GM23248 (cell line): ENCODE data around the gene MYLIP. TPM values are rescaled to one million over a fixed set of nuclear protein-coding genes. Genes with fewer than 3 reads are reported as not detected.

Source experiments
- DNase-seq: peaks from one replicate; pipeline ENCODE4 v3.0.0-alpha.2; 2015
- H2AFZ ChIP-seq: fragments of 200-600 bp; sonication (generic); 2 replicates; pipeline ENCODE4 v1.6.1; 2016; ENCODE audit warnings: antibody characterized with exemption
- H3F3A ChIP-seq: fragments of 200-600 bp; sonication (generic); 2 replicates; pipeline ENCODE4 v1.6.1; 2016; ENCODE audit warnings: mild to moderate bottlenecking, antibody characterized with exemption, mixed run types; ENCODE audit not compliant: insufficient read depth
- H3K27ac ChIP-seq: fragments of 200-600 bp; sonication (generic); 2 replicates; pipeline ENCODE4 v1.5.1; 2016; ENCODE audit warnings: mild to moderate bottlenecking
- H3K27me3 ChIP-seq: fragments of 200-600 bp; sonication (generic); replicated peaks from 2 replicates; pipeline ENCODE4 v1.6.1; 2016; ENCODE audit warnings: mild to moderate bottlenecking; ENCODE audit not compliant: insufficient read depth
- H3K36me3 ChIP-seq: fragments of 200-600 bp; sonication (generic); 2 replicates; pipeline ENCODE4 v1.6.1; 2016; ENCODE audit warnings: low read depth, mild to moderate bottlenecking
- H3K4me1 ChIP-seq: fragments of 200-600 bp; sonication (generic); 2 replicates; pipeline ENCODE4 v1.6.1; 2016; ENCODE audit warnings: mild to moderate bottlenecking; ENCODE audit not compliant: insufficient read depth
- H3K4me2 ChIP-seq: fragments of 200-600 bp; sonication (generic); one replicate; pipeline ENCODE4 v1.6.1; 2016; ENCODE audit warnings: mild to moderate bottlenecking; ENCODE audit not compliant: unreplicated experiment
- H3K4me3 ChIP-seq: fragments of 200-600 bp; sonication (generic); 2 replicates; pipeline ENCODE4 v1.5.1; 2016; ENCODE audit warnings: mild to moderate bottlenecking
- H3K79me2 ChIP-seq: fragments of 200-600 bp; sonication (generic); 2 replicates; pipeline ENCODE4 v1.6.1; 2016; ENCODE audit warnings: mild to moderate bottlenecking; ENCODE audit not compliant: insufficient read depth
- H3K9ac ChIP-seq: fragments of 200-600 bp; sonication (generic); 2 replicates; pipeline ENCODE4 v1.6.1; 2016; ENCODE audit warnings: mild to moderate bottlenecking
- H3K9me2 ChIP-seq: fragments of 200-600 bp; sonication (generic); 2 replicates; pipeline ENCODE4 v1.6.1; 2016; ENCODE audit warnings: mixed run types, mild to moderate bottlenecking, moderate library complexity; ENCODE audit not compliant: insufficient read depth
- H3K9me3 ChIP-seq: fragments of 200-600 bp; sonication (generic); one replicate; pipeline ENCODE4 v1.6.1; 2017; ENCODE audit warnings: low read depth
- H4K20me1 ChIP-seq: fragments of 200-600 bp; sonication (generic); 2 replicates; pipeline ENCODE4 v1.6.0; 2016; ENCODE audit not compliant: insufficient read depth
- EZH2 ChIP-seq: fragments of 200-600 bp; sonication (generic); IDR thresholded peaks from 2 replicates; pipeline ENCODE4 v1.6.1; 2018; ENCODE audit warnings: antibody characterized with exemption, mild to moderate bottlenecking; ENCODE audit not compliant: insufficient read depth, poor library complexity, severe bottlenecking
- EZH2phosphoT487 ChIP-seq: fragments of 200-600 bp; sonication (generic); IDR thresholded peaks from 2 replicates; pipeline ENCODE4 v1.6.1; 2018; ENCODE audit warnings: antibody characterized with exemption, moderate library complexity, mild to moderate bottlenecking, low read depth; ENCODE audit not compliant: insufficient read depth
- WGBS, 2 experiments: methylation state at CpG; one replicate each; pipeline ENCODE4 v1.1.6; 2015 to 2017; ENCODE audit warnings: low lambda C conversion rate in 2 of 2, low coverage in 1 of 2; ENCODE audit errors: missing lambda C conversion rate in 2 of 2; 5-methylcytosine and 5-hydroxymethylcytosine counted together
- in situ Hi-C: fragments of 300-500 bp; cut with MboI; formaldehyde crosslinking; loops from 2 replicates; pipeline ENCODE4 v1.15.0; 2020
- polyA plus RNA-seq: library from polyadenylated mRNA; unstranded; fragments of >200 nt; fragmentation: Nextera tagmentation; extraction: Ambion mirVana; gene quantifications from 2 replicates; pipeline ENCODE4 v1.2.1, GENCODE V29; 2016
- total RNA-seq: library from RNA; depleted of rRNA; stranded (reverse); fragments of >200 nt; shearing (Covaris generic); gene quantifications from 2 replicates; pipeline ENCODE4 v1.2.3, GENCODE V29; 2014

Gene MYLIP
- total and polyA plus RNA-seq, 2 experiments from 2014 or later: 1.7 to 1.9 TPM

DNA sequence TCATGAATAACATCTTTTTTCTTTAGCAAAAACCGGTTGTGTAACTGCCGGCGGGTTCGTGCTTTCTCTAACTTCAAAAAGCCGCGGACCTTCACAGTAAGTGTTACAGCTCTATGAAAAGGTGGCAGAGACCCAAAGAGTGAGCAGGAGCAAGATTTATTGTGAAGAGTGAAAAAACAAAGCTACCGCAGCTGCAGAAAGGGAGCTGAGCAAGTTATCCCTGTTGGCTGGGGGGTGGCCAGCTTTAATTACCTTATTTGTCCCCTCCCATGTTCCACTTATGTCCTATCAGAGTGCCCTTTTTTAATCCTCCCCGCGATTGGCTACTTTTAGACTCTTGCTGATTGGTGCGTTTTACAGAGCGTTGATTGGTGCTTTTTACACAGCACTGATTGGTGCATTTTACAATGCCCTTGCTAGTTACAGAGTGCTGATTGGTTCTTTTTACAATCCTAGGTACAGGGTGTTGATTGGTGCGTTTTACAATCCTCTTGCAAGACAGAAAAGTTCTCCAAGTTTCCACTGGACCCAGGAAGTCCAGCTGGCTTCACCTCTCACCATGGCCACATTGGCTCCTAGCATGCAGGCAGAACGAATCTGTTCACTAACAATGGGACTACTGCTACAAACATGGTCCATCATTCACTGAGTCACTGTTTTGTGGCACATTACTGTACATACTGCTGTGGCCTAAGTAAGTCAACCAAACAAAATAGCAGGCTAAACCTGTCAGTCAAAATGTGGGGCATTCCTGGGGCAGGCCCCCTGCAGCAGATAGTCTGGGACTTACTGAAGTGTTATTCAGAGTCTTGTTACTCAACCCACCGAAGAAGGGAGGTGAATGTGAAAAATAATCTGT is 52.8 kb downstream of the MYLIP start:
- no peaks in the 10 kb centered on the region for H3K79me2 ChIP-seq
- TF ChIP-seq EZH2 (no peak), EZH2phosphoT487 (no peak)
- no peak overlapping the region for H3K27ac ChIP-seq
- no peaks in the 10 kb centered on the region for H3K9me2 ChIP-seq
- H3F3A ChIP-seq: no peaks in the 10 kb centered on the region
- no peak overlapping the region for H3K4me2 ChIP-seq
- WGBS, 2 experiments: 63 to 72% methylated on average over 14 of the region's 14 CpGs
- H3K9me3 ChIP-seq: no peaks in the 10 kb centered on the region
- H3K27me3 ChIP-seq: peaks cover 28% of the 10 kb centered on the region
- peaks cover 6% of the 10 kb centered on the region for H3K4me1 ChIP-seq
- H2AFZ ChIP-seq: no peak overlapping the region
- no peak overlapping the region for H3K4me3 ChIP-seq
- H4K20me1 ChIP-seq: no peaks in the 10 kb centered on the region
- no peak overlapping the region for H3K9ac ChIP-seq
- H3K36me3 ChIP-seq: no peaks in the 10 kb centered on the region
- no peak for DNase-seq
- in situ Hi-C loops: loop anchor here (10.0 kb wide), 1 partner anchor 497 kb away; no protein-coding TSS in a partner anchor

DNA sequence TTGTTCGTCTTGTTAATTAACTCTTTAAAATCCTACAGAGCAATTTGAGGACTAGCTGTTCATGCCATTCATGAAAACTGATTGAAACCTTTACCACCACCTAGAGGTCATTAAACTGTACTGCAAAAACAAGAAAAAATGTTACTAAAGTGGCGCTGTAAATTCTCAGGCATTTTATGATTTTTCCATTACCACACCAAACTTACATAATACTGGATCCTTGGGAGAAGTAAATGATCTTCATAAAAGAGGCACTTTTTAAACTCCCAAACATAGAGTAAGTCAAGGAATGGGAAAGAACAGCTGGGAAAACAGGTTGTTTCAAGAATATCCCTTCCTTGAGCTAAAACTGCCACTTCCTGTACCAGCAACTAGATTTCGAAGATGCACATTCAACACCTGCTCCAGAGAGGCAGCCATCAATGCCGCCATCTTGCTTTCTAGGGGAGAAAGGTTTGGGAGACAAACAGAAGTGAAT is 54.3 kb downstream of the MYLIP start:
- Histone ChIP-seq H3K9me2 (no peaks in the 10 kb centered on the region), H3K27ac (no peak overlapping the region), H3F3A (no peaks in the 10 kb centered on the region), H4K20me1 (no peaks in the 10 kb centered on the region), H2AFZ (peak overlapping the region; percentile 79; the same call in 1 of the 2 replicates), H3K4me3 (peak overlapping the region; percentile 56), H3K9me3 (no peaks in the 10 kb centered on the region), H3K4me1 (peaks cover 6% of the 10 kb centered on the region), H3K4me2 (peak overlapping the region; percentile 75), H3K79me2 (no peaks in the 10 kb centered on the region), H3K9ac (no peak overlapping the region), H3K27me3 (peaks cover 37% of the 10 kb centered on the region), H3K36me3 (no peaks in the 10 kb centered on the region)
- WGBS, 2 experiments: 25 to 34% methylated on average over 4 of the region's 4 CpGs
- peak; percentile 70 for DNase-seq
- in situ Hi-C loops: loop anchor here (10.0 kb wide), 1 partner anchor 498 kb away; no protein-coding TSS in a partner anchor
- TF ChIP-seq EZH2 (no peak), EZH2phosphoT487 (no peak)

DNA sequence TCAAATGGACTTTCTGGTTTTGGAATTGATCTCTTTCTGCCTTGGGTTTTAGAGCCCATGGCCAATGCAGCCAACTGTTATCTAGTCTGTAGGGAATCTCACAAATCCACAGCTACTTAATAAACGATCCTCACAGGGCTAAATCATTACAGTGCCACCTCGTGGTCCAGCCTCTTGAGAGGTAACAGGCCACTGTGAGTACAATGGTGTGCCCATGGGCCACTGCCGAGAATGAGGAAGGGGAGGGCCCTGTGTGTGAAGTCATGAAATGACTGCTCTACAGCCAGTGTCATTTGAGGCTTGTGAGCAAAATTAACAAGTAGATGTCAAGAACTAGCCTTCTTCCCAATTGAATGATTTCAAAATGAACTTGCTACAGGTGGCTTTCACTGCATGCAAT is 55.2 kb downstream of the MYLIP start:
- Histone ChIP-seq H3K36me3 (no peaks in the 10 kb centered on the region), H3K9me2 (no peaks in the 10 kb centered on the region), H3K4me2 (no peak overlapping the region), H3K9ac (no peak overlapping the region), H3K4me1 (peaks cover 6% of the 10 kb centered on the region), H3F3A (no peaks in the 10 kb centered on the region), H2AFZ (no peak overlapping the region), H3K9me3 (no peaks in the 10 kb centered on the region), H4K20me1 (no peaks in the 10 kb centered on the region), H3K79me2 (no peaks in the 10 kb centered on the region), H3K4me3 (no peak overlapping the region), H3K27me3 (peaks cover 35% of the 10 kb centered on the region), H3K27ac (no peak overlapping the region)
- DNase-seq: peak; percentile 39
- TF ChIP-seq EZH2: no peak
- WGBS, 2 experiments: 31 to 42% methylated on average over 3 of the region's 3 CpGs
- in situ Hi-C loops: loop anchor here (10.0 kb wide), 1 partner anchor 499 kb away; no protein-coding TSS in a partner anchor

DNA sequence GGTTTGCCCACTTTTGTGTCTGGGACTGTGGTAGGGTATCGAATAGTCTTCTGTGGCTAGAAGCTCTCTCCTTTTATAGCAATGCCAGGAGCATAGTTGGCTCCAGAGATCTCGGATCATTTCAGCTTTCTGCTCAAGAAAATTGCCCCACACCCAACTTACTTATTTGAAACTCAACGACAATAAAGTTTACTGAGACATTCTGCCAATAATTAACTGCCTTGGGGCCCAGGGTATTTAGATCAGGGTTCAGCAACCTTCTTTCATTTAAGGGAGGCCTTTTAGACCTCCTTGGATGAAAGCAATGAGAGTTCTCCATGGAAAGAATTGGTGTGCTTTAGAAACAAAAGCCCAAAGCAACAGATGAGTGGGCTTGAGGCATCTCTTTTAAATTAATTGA is 55.7 kb downstream of the MYLIP start:
- H3K4me2 ChIP-seq: no peak overlapping the region
- 53 to 56% methylated on average over 3 of the region's 3 CpGs for WGBS, 2 experiments
- H3K9me2 ChIP-seq: no peaks in the 10 kb centered on the region
- no peaks in the 10 kb centered on the region for H3K9me3 ChIP-seq
- in situ Hi-C loops: loop anchor here (10.0 kb wide), 1 partner anchor 500 kb away; no protein-coding TSS in a partner anchor
- H3K79me2 ChIP-seq: no peaks in the 10 kb centered on the region
- H3K9ac ChIP-seq: no peak overlapping the region
- no peaks in the 10 kb centered on the region for H3F3A ChIP-seq
- H3K36me3 ChIP-seq: no peaks in the 10 kb centered on the region
- H4K20me1 ChIP-seq: no peaks in the 10 kb centered on the region
- H3K27ac ChIP-seq: no peak overlapping the region
- no peak overlapping the region for H2AFZ ChIP-seq
- H3K4me1 ChIP-seq: peaks cover 6% of the 10 kb centered on the region
- TF ChIP-seq EZH2 (no peak), EZH2phosphoT487 (no peak)
- H3K27me3 ChIP-seq: peaks cover 38% of the 10 kb centered on the region
- no peak overlapping the region for H3K4me3 ChIP-seq
- no peak for DNase-seq
